ENCODE data around the gene MYOF. TPM values are rescaled to one million over a fixed set of nuclear protein-coding genes. Genes with fewer than 3 reads are reported as not detected.

The MYOF gene
- total and polyA plus RNA-seq, 9 of the 15 experiments (the other 6 are each of a cell fraction or from before 2014, with no cell fraction given), result 0.06 to 0.27 TPM; not detected in 7

DNA sequence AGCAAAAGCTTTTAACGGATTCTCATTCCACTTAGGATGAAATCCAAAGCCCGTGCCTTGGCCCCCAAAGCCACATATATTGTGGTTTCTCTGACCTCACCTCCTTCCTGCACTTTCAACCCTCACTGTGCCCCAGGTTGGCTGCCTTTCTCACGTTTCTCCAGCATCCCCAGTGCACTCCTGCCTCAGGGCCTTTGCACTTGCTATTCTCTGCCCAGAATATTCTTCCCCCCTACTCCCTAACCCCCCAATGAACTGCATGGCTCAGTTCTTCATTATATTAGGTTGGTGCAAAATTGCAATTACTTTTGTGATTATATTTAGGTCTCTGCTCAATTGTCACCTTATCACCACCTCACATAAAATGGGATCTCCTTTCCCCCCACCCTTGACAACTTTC, 34.2 kb downstream of the MYOF start:
- Histone ChIP-seq H4K20me1 (replicated peaks; ENCODE audit: control insufficient read depth, insufficient read depth, low read length) (no peaks in the 10 kb centered on the region), H3K4me2 (ENCODE audit: insufficient read depth, low read length) (no peak overlapping the region), H3K27ac (ENCODE audit: extremely low read depth, low read depth, low read length) (no peak overlapping the region), H3K4me1 (replicated peaks in 1 of 2; ENCODE audit: control insufficient read depth in 2 of 2, insufficient read depth in 2 of 2, low read length in 2 of 2) (peaks cover 0 to 2% of the 10 kb centered on the region in 2 experiments; a peak in 1 of 5 replicates), H3K9me3 (replicated peaks; ENCODE audit: control insufficient read depth, insufficient read depth, low read depth, low read length) (no peaks in the 10 kb centered on the region), H3K9me1 (ENCODE audit: control insufficient read depth, insufficient read depth, low read length) (no peaks in the 10 kb centered on the region), H3K36me3 (ENCODE audit: control insufficient read depth, insufficient read depth, low read length) (no peaks in the 10 kb centered on the region), H3K9ac (ENCODE audit: insufficient read depth in 1 of 2, low read depth in 2 of 2, low read length in 2 of 2) (no peak overlapping the region), H3K4me3 (no peak overlapping the region), H3K79me2 (ENCODE audit: control insufficient read depth, insufficient read depth, low read length) (no peaks in the 10 kb centered on the region), H3K27me3 (ENCODE audit: control insufficient read depth in 2 of 2, insufficient read depth in 2 of 2, low read length in 2 of 2) (no peaks in the 10 kb centered on the region; a peak in 3 of 5 replicates), H2AFZ (ENCODE audit: low read depth, low read length) (no peak overlapping the region)
- POLR2A ChIA-PET, result interaction anchor here (1.0 kb wide), 1 partner anchor 9 kb away, joined by 3 read pairs; no protein-coding TSS in a partner anchor
- DNase-seq (ENCODE audit: extremely low read depth in 1 of 4, low spot score in 3 of 4), result no peak
- no peak for FAIRE-seq
- in situ Hi-C loops (cut with MboI), result no loop called here
- no peak for TF ChIP-seq PML (IDR thresholded peaks at IDR 0.05; ENCODE audit: low read length)
- no peak for TF ChIP-seq TAF15 (IDR thresholded peaks at IDR 0.05; ENCODE audit: low read depth, low read length)
- intact Hi-C loops (cut with micrococcal nuclease), result no loop called here
- WGBS (ENCODE audit: insufficient coverage, low coverage, missing lambda C conversion rate), result 4% methylated on average over 3 of the region's 3 CpGs
- CTCF ChIA-PET (ENCODE audit: low intra/inter-chr PET ratio), result no interaction called here
- BruUV-seq (replicated peaks), result no TSS peak
- ATAC-seq, result no peak

DNA sequence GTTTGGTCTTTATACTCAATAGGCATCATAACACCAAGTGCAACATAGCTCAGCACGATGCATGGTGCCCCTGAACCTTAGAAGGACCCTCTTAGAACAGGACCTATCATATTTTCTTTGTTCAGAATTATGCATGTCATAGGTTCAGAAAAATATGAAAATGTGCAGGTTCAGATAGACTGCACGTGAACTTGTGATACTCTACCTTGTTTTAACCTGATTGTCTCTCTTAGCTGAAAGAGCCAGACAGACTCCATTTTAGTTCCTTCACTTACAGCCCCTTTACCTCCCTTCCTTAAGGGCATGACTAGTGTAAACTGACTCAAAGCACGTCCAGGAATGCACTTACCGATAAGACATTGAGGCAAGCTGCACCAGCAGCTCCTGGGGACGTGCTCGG, 35.1 kb downstream of the MYOF start:
- WGBS (ENCODE audit: insufficient coverage, low coverage, missing lambda C conversion rate), result 1% methylated on average over 6 of the region's 6 CpGs
- H2AFZ ChIP-seq (ENCODE audit: low read depth, low read length), result no peak overlapping the region
- H4K20me1 ChIP-seq (replicated peaks; ENCODE audit: control insufficient read depth, insufficient read depth, low read length), result no peaks in the 10 kb centered on the region
- no peaks in the 10 kb centered on the region for H3K9me1 ChIP-seq (ENCODE audit: control insufficient read depth, insufficient read depth, low read length)
- no peak overlapping the region for H3K9ac ChIP-seq (ENCODE audit: insufficient read depth in 1 of 2, low read depth in 2 of 2, low read length in 2 of 2)
- H3K36me3 ChIP-seq (ENCODE audit: control insufficient read depth, insufficient read depth, low read length), result no peaks in the 10 kb centered on the region
- ATAC-seq, result no peak
- in situ Hi-C loops (cut with MboI), result no loop called here
- no peaks in the 10 kb centered on the region; a peak in 3 of 5 replicates for H3K27me3 ChIP-seq (ENCODE audit: control insufficient read depth in 2 of 2, insufficient read depth in 2 of 2, low read length in 2 of 2)
- no peak overlapping the region for H3K27ac ChIP-seq (ENCODE audit: extremely low read depth, low read depth, low read length)
- H3K4me1 ChIP-seq (replicated peaks in 1 of 2; ENCODE audit: control insufficient read depth in 2 of 2, insufficient read depth in 2 of 2, low read length in 2 of 2), result peaks cover 0 to 2% of the 10 kb centered on the region in 2 experiments; a peak in 1 of 5 replicates
- no peak overlapping the region for H3K4me2 ChIP-seq (ENCODE audit: insufficient read depth, low read length)
- no peak overlapping the region for H3K4me3 ChIP-seq
- no peak for DNase-seq (ENCODE audit: extremely low read depth in 1 of 4, low spot score in 3 of 4)
- CTCF ChIA-PET (ENCODE audit: low intra/inter-chr PET ratio), result no interaction called here
- no peak for FAIRE-seq
- POLR2A ChIA-PET, result no interaction called here
- H3K9me3 ChIP-seq (replicated peaks; ENCODE audit: control insufficient read depth, insufficient read depth, low read depth, low read length), result no peaks in the 10 kb centered on the region
- BruUV-seq (replicated peaks), result no TSS peak
- H3K79me2 ChIP-seq (ENCODE audit: control insufficient read depth, insufficient read depth, low read length), result no peaks in the 10 kb centered on the region
- intact Hi-C loops (cut with micrococcal nuclease), result no loop called here
- TF ChIP-seq ZNF518B (CRISPR knock-in tag; IDR thresholded peaks at IDR 0.05), result no peak
- no peak for TF ChIP-seq HMBOX1 (IDR thresholded peaks at IDR 0.05)
- TF ChIP-seq ZNF717 (CRISPR knock-in tag; IDR thresholded peaks at IDR 0.05), result no peak
- TF ChIP-seq CEBPZ (IDR thresholded peaks at IDR 0.05; ENCODE audit: borderline replicate concordance, low read depth, low read length), result no peak
- no peak for TF ChIP-seq NFIX (CRISPR knock-in tag; IDR thresholded peaks at IDR 0.05; ENCODE audit: low read depth)
- no peak for TF ChIP-seq HNRNPK (IDR thresholded peaks at IDR 0.05; ENCODE audit: low read depth, low read length, poor library complexity, severe bottlenecking)

All from K562 (cell line).